Thyroid gland (tissue), 4 donors: ENCODE measurements around the gene ID4. TPM values are rescaled to one million over a fixed set of nuclear protein-coding genes. Genes with fewer than 3 reads are reported as not detected.

Experiments used
- DNase-seq, 2 donors: peaks; one replicate each; pipeline ENCODE4 v3.0.0-alpha.2; 2019
- H3K27ac ChIP-seq, 3 donors: fragments of 200-600 bp; sonication (generic); 1 replicate in 2 of 3; 2 replicates in 1 of 3; pipeline ENCODE4 v1.5.1; 2016 to 2019; ENCODE audit warnings: mild to moderate bottlenecking in 1 of 3, moderate library complexity in 1 of 3
- H3K27me3 ChIP-seq: fragments of 200-600 bp; sonication (generic); one replicate; pipeline ENCODE4 v1.5.1; 2019
- H3K36me3 ChIP-seq, 2 donors: fragments of 200-600 bp; sonication (generic); one replicate each; pipeline ENCODE4 v1.5.1; 2016 to 2019
- H3K4me1 ChIP-seq, 2 donors: fragments of 200-600 bp; sonication (generic); one replicate each; pipeline ENCODE4 v1.5.1; 2017 to 2019
- H3K4me3 ChIP-seq, 3 donors: fragments of 200-600 bp; sonication (generic); replicated peaks in 1 of 3; 1 replicate in 2 of 3; 2 replicates in 1 of 3; pipeline ENCODE4 v1.5.1; 2016; ENCODE audit warnings: mild to moderate bottlenecking in 1 of 3
- H3K9me3 ChIP-seq: fragments of 200-600 bp; sonication (generic); one replicate; pipeline ENCODE4 v1.5.1; 2017
- CTCF ChIP-seq, 6 experiments: fragments of 200-600 bp in 3 of 6; fragments of 450-650 bp in 3 of 6; sonication (generic) in 3 of 6; IDR thresholded peaks; one replicate each; pipeline ENCODE4 v1.5.1; 2016 to 2019; ENCODE audit warnings: antibody characterized with exemption in 6 of 6, mild to moderate bottlenecking in 2 of 6, inconsistent platforms in 1 of 6, moderate library complexity in 1 of 6
- POLR2A ChIP-seq, 2 donors: fragments of 450-650 bp; IDR thresholded peaks; one replicate each; pipeline ENCODE4 v1.6.1; 2017; ENCODE audit warnings: antibody characterized with exemption in 2 of 2, mild to moderate bottlenecking in 2 of 2, moderate library complexity in 1 of 2
- WGBS, 2 donors: methylation state at CpG; one replicate each; pipeline ENCODE4 v1.1.5; 2017; 5-methylcytosine and 5-hydroxymethylcytosine counted together
- intact Hi-C: fragments of 100-400 bp; cut with DNase I; formaldehyde crosslinking; loops from one replicate; pipeline ENCODE4 v1.15.1; 2023
- total RNA-seq, 4 donors: library from RNA; depleted of rRNA; stranded (reverse); fragments of >200 nt; gene quantifications; one replicate each; pipeline ENCODE4 v1.2.3, GENCODE V29; 2016

Gene ID4
- total RNA-seq, 4 donors from 2014 or later = 333 to 768 (median 629) TPM

GRCh38 chr6:19812512-19813119 is 24.6 kb upstream of the ID4 start:
- no peak for DNase-seq
- no peak overlapping the region for H3K4me3 ChIP-seq
- peak overlapping the region in 1 of 3 donors; percentile 37 for H3K27ac ChIP-seq
- H3K4me1 ChIP-seq = peaks cover 7 to 11% of the 10 kb centered on the region in 2 donors
- WGBS, 2 donors = 63 to 67% methylated on average over 6 of the region's 6 CpGs
- H3K9me3 ChIP-seq = no peaks in the 10 kb centered on the region
- no peaks in the 10 kb centered on the region for H3K27me3 ChIP-seq
- intact Hi-C loops = no loop called here
- TF ChIP-seq CTCF (IDR thresholded peaks at IDR 0.05) (peak; percentile 25 to 68 (median 62)), POLR2A (IDR thresholded peaks at IDR 0.05) (no peak)
- no peaks in the 10 kb centered on the region for H3K36me3 ChIP-seq

- TF ChIP-seq POLR2A (IDR thresholded peaks at IDR 0.05) (no peak), CTCF (IDR thresholded peaks at IDR 0.05) (no peak)
- 79 to 89% methylated on average over 2 of the region's 2 CpGs for WGBS, 2 donors
- no peaks in the 10 kb centered on the region for H3K27me3 ChIP-seq
- DNase-seq = no peak
- no peaks in the 10 kb centered on the region for H3K36me3 ChIP-seq
- H3K4me3 ChIP-seq = no peak overlapping the region
- H3K4me1 ChIP-seq = no peaks in the 10 kb centered on the region
- intact Hi-C loops = no loop called here
- no peaks in the 10 kb centered on the region for H3K9me3 ChIP-seq
- H3K27ac ChIP-seq = no peak overlapping the region
These were observed 18.4 kb upstream of the ID4 start for GRCh38 chr6:19818805-19819204.

GRCh38 chr6:19824058-19824807 is 12.9 kb upstream of the ID4 start:
- H3K4me3 ChIP-seq = no peak overlapping the region
- DNase-seq = peak; percentile 47 to 51
- 86 to 87% methylated on average over 6 of the region's 6 CpGs for WGBS, 2 donors
- H3K27ac ChIP-seq = peak overlapping the region in 1 of 3 donors; percentile 57
- no peaks in the 10 kb centered on the region for H3K36me3 ChIP-seq
- H3K9me3 ChIP-seq = no peaks in the 10 kb centered on the region
- intact Hi-C loops = no loop called here
- no peaks in the 10 kb centered on the region for H3K27me3 ChIP-seq
- no peaks in the 10 kb centered on the region for H3K4me1 ChIP-seq
- TF ChIP-seq POLR2A (IDR thresholded peaks at IDR 0.05) (no peak), CTCF (IDR thresholded peaks at IDR 0.05) (no peak)

GRCh38 chr6:19827247-19827646 is 9.9 kb upstream of the ID4 start:
- Histone ChIP-seq H3K4me3 (no peak overlapping the region), H3K27me3 (no peaks in the 10 kb centered on the region), H3K27ac (no peak overlapping the region), H3K9me3 (no peaks in the 10 kb centered on the region), H3K36me3 (no peaks in the 10 kb centered on the region), H3K4me1 (peaks cover 0 to 4% of the 10 kb centered on the region in 2 donors)
- TF ChIP-seq CTCF (IDR thresholded peaks at IDR 0.05) (no peak), POLR2A (IDR thresholded peaks at IDR 0.05) (no peak)
- intact Hi-C loops = no loop called here
- DNase-seq = no peak
- 96 to 97% methylated on average over 5 of the region's 5 CpGs for WGBS, 2 donors

- TF ChIP-seq CTCF (IDR thresholded peaks at IDR 0.05) (no peak), POLR2A (IDR thresholded peaks at IDR 0.05) (no peak)
- intact Hi-C loops = no loop called here
- 89 to 93% methylated on average over 1 of the region's 1 CpG for WGBS, 2 donors
- no peaks in the 10 kb centered on the region for H3K27me3 ChIP-seq
- H3K27ac ChIP-seq = no peak overlapping the region
- DNase-seq = no peak
- H3K4me1 ChIP-seq = peaks cover 0 to 4% of the 10 kb centered on the region in 2 donors
- no peak overlapping the region for H3K4me3 ChIP-seq
- no peaks in the 10 kb centered on the region for H3K9me3 ChIP-seq
- H3K36me3 ChIP-seq = no peaks in the 10 kb centered on the region
These were observed 9.3 kb upstream of the ID4 start for GRCh38 chr6:19827903-19828302.
